HTERT RPE-1 (cell line): ENCODE measurements around the gene CCDC188.

Source experiments
- in situ Hi-C: fragments of 300-500 bp; cut with MboI; formaldehyde crosslinking; loops from 4 replicates; pipeline ENCODE4 v1.14.3; 2020; ENCODE audit warnings: low sequenced_read_pairs

Gene CCDC188

DNA sequence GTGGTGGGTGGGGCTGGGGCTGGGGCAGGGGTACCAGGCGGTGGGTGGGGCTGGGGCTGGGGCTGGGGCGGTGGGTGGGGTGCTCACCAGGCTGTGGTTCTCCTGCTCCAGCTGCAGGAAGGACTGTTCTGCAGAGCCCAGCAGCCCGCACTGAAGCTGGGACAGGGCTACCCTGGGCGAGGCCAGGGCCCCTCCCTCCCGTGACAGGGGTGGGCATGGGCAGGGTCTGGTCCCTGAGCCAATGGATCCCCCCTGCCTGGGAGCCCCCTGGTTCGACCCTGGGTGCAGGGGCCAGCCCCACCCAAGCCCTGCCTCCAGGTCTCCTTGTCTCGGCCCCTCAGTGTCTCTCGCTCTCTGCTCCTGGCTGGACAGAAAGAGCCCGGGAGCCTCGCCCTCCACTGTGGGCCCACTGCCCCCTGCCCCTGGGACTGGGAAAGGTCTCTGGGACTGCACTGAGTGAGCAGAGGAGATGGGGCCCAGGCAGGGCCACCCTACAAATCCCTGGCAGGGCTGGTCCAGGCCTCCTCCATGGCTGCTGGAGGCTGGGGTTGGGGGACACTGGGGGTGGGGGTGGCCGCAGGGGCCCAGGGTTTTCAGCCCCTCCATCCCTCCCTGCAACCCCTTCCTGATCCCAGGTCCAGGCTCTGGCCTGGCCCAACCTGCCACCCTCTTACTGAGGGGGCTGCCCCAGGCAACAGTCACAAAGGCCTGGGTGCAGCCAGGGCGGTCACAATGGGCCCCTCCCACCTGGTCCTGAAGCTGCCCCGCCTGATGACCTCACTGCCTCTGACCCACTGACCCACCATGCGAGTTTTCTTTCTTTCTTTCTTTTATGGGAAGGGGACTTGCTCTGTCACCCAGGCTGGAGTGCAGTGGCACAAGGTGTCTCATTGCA is at the start of gene CCDC188:
Gene CCDC188, minus strand, starts transcription at position 675 of the 895 bp plus-strand sequence. Its CDS starts 69 bp downstream, at position 606.
- in situ Hi-C loops: no loop called here

DNA sequence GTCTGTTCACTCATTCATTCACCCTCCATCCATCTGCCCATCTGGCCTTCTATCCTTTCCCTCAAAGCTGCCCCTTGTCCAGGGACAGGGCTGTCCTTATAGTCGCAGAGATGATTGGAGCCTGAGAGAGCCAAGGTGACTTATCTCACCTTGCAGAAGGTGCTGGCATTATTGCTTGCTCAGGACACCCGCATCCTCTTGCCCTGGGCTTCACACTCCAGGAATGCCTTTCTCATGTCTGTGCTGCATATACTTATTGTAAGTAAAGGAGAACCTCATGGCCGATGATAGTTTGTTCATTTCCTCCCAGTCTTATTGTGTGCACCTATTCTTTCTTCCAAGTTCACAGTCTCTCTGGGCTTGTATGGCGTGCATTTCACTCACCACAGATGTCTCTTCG is 49.1 kb upstream of the CCDC188 start:
- in situ Hi-C loops: no loop called here

DNA sequence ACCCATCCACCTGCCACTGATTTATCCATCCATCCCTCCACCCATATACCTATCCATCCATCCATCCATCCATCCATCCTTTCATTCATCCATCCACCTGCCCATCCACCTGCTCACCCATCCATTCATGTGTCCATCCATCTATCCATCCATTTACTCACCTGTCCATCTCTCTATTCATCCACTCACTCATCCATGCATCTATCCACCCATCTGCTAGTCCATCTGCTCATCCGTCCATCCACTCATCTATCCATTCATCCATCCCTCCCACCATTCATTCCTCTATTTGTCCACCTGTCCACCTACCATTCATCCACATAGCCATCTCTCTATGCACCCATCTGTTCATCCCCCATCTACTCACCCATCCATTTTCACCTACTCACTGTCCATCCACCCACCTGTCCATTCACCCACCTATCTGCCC is 48.6 kb upstream of the CCDC188 start:
- in situ Hi-C loops: no loop called here

DNA sequence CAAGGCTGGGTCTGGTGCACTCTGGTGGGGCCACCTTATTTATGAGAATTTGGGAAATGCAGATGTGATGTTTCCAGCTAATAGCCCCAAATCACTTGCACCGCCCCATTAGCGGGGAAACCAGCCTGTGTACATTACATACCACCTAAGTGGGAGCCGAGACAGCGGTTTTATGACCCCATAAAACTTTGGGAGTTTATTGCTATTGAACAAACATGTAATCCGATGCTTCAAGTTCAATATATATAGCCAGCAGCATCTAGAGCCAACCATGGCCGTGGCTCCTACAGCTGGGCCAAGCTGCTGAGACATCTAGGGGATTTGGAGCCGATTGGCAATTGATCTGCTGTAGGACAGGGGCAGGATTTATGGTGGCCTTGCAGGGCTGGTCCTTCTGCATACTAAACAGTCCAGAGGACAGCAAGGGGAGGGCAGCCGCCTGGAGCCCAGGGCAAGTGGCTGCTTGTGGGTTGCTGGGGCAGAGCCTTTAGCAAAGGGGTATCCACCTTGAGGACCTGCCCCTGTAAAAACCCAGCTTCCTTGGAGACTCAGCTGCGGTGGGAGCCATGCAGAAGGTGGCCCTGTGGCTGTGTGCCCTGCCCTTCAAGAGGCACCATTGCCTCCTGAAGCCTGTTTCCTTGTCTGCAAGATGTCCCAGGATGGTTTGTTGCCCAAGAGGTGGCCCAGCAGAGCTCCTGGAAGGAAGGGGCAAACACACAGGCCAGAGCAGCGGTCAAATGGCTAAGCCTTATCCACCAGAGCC is 47.9 kb upstream of the CCDC188 start:
- in situ Hi-C loops: no loop called here

DNA sequence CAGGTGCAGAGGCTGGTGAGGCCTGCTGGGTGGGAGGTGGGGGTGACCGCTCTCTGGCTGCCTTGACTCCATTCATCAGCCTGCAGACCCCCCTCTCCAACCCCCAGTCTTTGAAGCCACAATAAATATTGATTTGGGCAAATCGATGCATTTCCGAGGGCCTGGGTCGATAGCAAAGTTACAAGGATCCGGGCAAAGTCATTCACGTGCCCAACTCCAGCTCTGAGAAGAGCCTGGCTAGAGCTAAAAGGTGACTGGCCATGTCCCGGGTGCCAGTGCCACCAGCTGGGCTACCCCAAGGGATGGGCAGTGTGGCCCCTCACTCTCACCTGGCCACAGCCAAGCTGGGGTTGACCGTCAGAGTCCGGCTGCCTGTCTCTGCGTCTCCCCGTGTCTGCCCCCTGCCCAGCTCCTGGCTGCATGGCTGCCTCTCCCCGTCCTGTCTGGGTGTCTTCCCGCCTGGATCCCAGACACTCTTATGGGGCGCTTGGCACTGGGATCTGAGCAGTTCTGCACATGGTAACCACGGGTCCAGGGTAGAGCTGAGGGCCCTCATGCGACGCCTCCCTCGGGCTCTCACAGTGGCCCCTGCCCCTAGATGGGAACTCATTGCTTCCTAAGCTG is 46.7 kb upstream of the CCDC188 start:
- in situ Hi-C loops: no loop called here

DNA sequence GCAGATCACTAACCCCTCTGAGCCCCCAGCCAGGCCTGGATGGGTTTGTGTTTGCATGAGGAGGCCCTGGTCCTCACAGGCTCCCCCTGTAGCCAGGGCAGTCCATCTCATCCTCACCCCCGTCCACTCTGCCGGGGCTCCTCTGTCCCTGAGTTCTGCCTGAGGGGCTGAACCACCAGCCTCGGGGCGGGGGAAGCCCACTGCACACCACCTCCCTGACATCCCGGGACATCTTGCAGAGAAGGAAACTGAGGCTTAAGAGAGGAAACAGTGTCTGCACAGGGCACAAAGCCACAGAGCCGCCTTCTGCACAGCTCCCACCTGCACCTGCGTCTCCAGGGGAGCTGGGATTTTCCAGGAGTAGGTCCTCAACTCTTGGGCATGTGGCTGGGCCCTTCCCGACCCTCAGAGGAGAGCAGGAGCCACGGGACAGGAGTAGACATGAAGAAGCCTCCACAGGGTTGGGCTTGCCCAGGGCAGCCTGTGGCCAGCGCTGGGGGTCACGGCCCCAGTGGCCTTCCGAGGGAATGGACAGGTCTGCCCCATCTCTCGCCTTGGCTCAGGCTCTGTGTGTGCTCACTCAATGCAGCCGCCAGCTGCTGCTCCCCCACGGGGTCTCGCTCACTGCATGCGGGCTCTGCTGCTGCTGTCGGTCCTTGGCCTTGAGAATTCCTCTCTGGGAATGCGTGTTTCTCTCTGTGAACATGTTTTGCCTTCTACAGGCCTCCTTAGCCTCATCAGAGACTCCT is 45.4 kb upstream of the CCDC188 start:
- in situ Hi-C loops: no loop called here

DNA sequence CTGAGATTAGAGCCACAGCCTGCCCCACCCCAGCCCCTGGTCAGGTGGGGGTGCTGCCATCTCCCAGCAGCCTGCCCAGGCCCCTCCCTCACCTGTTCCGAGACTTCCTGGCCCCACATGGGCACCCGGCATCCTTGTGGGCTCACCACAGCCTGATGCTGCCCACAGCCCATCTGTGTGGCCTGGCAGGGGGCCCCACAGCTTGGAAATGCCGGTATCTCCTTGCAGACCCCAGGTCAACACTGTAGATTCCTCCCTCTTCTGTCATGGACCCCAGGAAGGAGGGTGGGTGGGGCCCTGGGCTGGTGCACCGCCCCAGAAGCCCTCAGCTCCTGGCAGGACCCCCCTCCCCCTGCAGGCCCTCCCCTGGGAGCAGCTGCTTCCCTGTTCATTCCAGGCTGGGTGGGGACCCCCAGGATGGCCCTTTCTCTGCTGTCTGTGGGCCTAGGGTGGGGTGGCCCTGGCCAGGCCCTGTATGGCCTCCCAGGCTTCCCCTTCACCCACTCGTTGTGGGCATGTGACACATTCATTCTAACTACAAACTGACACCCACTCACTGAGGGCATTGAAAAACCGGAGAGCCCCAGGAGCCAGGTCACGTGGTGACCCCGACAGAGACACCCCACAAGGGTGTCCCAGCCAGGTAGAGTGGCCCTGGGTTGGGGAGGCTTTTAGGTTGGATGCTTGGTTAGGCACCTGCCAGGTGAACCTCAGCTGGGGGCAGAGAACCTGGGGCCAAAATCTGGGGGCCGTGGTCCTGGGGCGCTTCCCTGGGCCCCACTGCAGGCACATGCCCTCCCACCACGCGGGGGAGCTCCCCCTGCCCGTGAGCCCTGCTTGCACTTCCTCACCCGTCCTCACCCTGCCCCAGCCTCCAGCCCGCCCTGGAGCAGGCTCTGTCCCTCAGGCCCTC is 44.1 kb upstream of the CCDC188 start:
- in situ Hi-C loops: no loop called here

DNA sequence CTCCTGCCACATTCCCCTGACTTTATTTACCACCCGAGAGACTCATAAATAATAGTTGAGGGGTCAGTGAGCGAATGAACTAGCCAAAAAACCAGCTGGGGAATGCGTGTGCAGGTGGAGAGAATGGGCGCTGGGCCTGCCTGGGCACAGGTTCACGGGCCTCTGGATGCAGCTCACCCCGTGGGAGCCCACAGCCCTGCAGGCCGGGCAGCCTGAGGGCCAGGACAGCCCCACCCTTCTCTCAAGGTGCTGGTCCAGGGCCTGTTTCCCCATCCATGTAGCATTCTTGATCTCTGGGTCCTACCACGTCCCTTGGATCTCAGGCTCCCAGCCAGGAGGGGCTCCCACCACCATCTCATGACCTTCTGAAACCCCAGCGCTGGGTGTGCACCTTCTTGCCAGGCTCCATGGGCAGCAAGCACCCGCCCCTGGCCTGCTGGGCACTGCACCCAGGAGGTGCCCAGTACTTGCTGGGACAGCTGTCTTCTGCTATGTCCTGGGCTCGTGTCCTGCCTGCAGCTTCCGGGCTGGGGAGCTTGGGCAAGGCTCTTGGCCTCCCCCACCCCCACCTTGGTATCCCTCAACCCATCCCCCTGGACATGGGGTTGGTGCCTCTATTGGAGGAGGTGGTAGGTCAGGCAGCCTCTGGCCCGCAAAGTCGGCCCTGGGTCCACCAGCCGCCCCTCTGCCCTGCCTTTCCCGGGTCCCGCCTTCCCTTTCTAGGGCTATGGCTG is 43.1 kb upstream of the CCDC188 start:
- in situ Hi-C loops: no loop called here

DNA sequence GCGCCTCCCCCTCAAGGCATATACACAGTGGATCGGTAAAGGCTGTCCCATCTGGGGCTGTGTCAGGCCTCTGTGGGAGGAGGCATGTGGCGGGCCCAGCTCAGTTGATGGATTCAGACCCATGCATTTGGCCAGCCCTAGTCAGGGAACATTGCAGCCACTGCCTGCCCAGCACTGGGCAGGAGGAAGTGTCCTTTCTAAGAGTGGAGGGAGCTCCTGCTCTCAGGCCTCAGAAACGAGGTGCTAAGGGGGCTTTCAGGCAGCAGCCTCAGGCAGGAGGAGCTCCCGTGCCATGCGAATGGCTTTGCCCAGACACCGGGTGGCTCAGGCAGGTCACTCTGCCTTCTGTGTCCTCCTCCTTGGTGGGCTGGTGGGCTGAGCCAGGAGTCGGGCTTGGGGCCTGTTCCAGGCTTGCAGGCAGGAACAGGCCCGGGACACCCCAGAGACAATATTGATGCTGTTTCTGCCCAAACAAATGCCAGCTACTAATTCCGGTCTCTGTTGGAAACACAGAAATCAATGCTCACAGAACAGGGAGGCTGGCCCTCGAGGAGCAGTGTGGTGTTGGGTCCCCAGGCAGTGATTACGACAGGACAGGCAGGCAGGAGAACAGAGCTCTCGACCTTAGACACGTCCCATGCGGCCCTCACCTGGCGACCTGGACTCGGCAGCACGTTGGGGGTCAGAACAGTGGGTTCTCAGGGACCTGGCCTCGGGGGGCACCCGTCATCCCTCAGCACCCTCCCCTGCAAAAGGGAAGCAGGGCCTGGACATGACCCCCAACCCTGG is 42.3 kb upstream of the CCDC188 start:
- in situ Hi-C loops: no loop called here

DNA sequence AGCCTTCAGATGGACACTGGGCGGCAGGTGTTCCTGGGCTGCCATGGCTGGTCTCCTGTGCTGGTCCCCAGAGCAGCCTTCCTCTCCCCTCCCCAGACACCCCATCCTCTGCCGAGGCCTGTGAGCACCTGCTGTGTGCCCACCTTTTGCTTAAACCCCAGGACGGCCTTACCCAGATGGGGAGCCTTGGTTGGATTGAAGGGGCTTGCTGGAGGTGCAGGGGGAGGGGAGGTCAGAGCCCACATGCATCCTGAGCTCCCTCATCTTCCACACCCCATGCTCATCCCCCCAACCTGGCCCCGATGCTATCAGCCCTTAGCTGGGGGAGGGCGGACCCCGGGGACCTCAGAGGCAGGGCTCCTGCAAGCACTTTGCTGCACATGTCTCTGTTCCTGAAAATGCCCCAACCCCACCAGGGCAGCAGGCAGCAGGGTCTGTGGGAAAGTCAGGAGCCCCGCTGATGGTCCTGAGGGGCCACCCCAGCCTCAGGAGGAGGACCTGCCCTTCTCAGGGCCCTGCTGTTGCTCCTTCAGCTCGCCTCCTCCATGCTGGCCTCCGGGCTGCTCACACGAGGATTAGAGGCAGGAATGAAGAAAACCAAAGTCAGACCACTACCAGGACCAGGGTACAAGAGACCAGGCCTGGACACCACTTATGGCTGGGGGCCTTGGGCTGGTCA is 41.6 kb upstream of the CCDC188 start:
- in situ Hi-C loops: no loop called here

DNA sequence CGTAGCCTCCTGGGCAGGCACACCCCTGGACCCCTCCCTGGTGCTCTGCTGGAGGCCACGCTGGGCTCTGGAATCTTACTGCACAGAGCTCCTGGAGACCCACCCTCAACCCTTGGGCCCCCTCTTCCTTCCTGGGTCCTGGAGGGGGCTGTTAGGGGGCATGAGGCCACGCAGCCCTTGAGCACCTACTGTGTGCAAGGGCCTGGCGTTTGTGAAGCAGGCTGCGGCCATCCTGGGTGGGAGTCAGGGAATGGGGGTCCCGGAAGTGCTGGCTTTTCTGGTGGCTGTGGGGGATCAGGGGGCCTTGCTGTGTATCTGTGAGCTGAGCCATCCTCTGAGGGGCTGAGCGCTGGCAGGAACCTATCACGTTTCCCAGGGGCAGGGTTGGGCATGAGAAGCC is 40.9 kb upstream of the CCDC188 start:
- in situ Hi-C loops: no loop called here

DNA sequence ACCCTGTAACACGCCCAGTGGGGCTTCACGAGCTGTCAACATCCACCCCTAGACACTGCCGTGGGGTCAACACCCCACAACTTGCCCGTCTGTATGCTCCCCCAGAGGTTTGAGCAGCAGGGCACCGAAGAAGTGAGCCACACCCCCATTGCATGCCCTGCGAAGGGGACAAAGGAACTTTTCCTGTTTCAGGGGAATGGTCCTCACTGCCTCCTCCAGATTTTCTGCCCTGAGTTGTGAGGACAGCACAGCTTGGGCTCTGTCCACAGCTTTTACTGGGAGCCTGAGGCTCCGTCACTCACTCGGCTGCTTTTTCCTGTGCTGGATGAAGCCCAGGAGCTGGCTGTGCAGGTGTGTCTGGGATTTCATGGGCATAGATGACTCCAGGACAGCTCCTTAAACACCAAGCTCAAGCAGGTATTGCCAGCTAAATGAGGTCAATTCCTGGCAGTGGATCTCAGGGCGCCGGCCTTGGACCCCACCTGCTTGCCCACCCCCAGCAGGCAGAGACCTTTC is 40.2 kb upstream of the CCDC188 start:
- in situ Hi-C loops: no loop called here

DNA sequence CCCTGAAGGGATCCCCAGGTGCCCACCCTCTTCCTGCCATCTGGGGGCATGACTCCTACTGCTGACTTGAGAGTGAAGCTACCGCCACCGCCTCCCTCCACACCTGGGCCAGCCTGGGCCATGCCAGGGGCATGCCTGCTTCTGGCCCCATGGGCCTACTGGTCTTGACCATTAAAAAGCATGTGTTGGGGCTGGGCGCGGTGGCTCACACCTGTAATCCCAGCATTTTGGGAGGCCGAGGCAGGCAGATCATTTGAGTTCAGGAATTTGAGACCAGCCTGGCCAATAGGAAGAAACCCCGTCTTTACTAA is 37.7 kb upstream of the CCDC188 start:
- in situ Hi-C loops: no loop called here

DNA sequence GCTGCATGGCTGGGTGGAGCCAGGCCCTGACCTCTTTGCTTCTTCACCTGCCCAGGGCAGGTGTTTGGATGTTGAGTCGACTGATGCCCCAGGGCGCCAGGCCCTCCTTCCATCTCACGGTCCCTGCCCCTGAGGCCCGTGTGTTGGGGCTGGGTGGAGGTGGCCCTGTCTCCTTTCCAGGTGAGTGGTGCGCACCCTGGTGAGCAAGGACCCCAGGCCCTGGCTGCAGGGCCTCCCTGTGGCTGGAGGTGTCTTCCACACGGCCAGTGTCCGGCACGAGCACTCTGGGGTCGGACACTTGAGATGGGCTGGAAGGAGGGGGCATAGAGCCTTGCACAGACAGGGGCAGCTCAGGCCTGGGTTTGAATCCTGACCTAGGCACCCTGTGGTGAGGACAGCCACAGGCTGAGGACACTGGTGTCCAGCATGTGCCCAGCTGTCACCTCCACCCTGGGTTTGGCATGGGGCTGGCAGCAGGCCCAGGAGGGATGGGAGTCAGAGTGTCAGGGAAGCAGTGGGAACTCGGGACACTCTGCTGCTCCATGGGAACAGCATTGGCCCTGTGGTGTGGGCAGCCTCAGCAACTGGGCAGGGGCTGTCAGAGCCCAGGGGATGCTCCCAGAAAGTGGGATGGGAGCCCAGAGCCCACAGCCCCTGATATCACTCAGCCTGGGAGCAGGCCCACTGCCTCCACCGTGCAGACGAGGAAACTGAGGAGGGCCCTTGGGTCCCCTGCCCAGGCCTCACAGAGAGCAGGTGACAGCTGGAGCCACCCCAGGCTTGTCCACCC is 37.1 kb upstream of the CCDC188 start:
- in situ Hi-C loops: no loop called here

DNA sequence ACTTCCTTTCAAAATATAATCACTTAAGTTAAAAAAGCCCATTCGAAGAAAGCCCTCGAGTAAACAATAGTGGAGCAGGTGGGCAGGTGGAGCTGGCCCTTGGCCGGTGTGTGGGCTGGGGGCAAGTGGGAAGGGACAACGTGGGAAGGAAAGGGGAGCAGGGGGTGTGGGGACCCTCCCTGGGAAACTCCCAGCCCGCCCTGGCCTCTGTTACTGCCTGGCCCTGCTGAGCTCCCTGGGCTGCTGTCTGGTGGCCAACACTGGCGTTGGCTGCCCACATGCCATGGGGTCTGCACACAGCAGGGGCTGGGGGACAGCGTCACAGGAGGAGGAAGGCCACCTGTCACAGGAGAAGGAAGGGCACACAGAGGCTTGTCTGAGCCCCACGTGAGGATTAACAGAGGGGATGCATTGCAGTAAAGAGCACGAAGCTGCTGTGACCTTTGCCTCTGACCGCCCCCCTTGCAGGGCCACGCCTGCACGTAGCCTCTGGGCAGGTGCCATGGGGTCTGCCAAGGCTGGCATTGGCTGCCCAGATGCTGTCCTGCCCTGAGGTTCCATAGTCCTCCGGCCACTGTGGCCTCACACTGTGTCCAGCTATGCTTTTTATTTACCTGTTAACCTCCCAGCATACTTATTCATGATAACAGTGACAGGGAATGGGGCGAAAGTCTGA is 36.2 kb upstream of the CCDC188 start:
- in situ Hi-C loops: no loop called here

DNA sequence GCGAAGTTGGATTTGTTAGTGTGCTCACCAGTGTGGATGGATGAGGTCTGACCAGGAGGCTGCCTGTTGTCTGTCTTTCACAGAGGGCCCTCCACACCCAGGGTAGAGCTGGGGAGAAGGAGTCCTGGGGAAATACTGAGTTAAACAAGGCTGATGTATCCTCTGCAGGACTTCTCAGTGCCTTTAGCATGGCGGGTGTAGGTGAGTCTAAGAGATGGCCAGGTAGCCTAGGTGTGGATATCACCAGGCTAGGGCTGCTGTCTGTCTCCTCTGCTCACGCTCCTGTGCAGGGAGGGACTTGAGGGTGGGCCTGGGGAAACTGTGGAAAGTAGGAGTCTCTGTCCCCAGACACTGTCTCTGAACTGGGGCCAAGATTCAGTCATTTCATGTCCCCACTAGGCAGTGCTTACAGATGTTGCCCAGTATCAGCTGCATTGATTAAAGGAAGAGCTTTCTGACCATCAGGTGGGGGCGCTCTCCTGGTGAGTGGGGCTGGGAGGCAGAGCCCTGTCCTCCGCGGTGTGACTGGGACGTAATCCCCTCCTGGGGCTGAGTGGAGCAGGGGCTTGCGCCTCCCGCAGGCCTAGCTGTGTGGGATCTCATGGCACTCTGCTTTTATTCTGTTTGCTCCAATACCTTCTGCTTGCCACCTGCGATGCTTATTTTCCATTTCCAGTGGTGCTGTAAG is 35.5 kb upstream of the CCDC188 start:
- in situ Hi-C loops: no loop called here
